Glutamatergic neuron (in vitro differentiated cells): ENCODE data around the gene C11orf97. TPM values are rescaled to one million over a fixed set of nuclear protein-coding genes. Genes with fewer than 3 reads are reported as not detected.
"Not testable (repeated sequence)": the region's sequence is repeated elsewhere in the genome, so short reads cannot be mapped to it uniquely, and the experiment has no call there.

Source experiments
- DNase-seq: peaks from one replicate; pipeline ENCODE4 v3.0.0; 2022
- H3K27ac Mint-ChIP-seq: one replicate; pipeline ENCODE4 v1.8.0; 2020; ENCODE audit warnings: mild to moderate bottlenecking, mixed read lengths, inconsistent platforms; ENCODE audit not compliant: unreplicated experiment
- H3K27me3 Mint-ChIP-seq: one replicate; pipeline ENCODE4 v1.8.0; 2020; ENCODE audit warnings: mild to moderate bottlenecking, moderate library complexity, mixed read lengths, inconsistent platforms; ENCODE audit not compliant: unreplicated experiment
- H3K36me3 Mint-ChIP-seq: one replicate; pipeline ENCODE4 v1.8.0; 2020; ENCODE audit warnings: mild to moderate bottlenecking, mixed read lengths, inconsistent platforms; ENCODE audit not compliant: unreplicated experiment
- H3K4me1 Mint-ChIP-seq: one replicate; pipeline ENCODE4 v1.8.0; 2020; ENCODE audit warnings: mild to moderate bottlenecking, low read depth, mixed read lengths, inconsistent platforms; ENCODE audit not compliant: unreplicated experiment
- H3K4me3 Mint-ChIP-seq: one replicate; pipeline ENCODE4 v1.8.0; 2020; ENCODE audit warnings: mild to moderate bottlenecking, mixed read lengths, inconsistent platforms; ENCODE audit not compliant: unreplicated experiment
- H3K9me3 Mint-ChIP-seq: one replicate; pipeline ENCODE4 v1.8.0; 2020; ENCODE audit warnings: mild to moderate bottlenecking, moderate library complexity, mixed read lengths, inconsistent platforms; ENCODE audit not compliant: unreplicated experiment
- total RNA-seq: library from RNA; stranded (reverse); fragmentation: NEBNext Ultra II Directional; extraction: Animal tissue kit (Norgen Biotek cat#: 25700); gene quantifications from one replicate; pipeline ENCODE4 v1.2.1, GENCODE V29; 2021; ENCODE audit not compliant: unreplicated experiment
- TF ChIP-seq, protein P1 (sequence below): fragments of 200-600 bp; sonication (generic); IDR thresholded peaks from one replicate; pipeline ENCODE4 v1.5.0; 2021; ENCODE audit not compliant: partially characterized antibody, unreplicated experiment

The C11orf97 gene
- total RNA-seq, 1 donor from 2014 or later = not detected

DNA sequence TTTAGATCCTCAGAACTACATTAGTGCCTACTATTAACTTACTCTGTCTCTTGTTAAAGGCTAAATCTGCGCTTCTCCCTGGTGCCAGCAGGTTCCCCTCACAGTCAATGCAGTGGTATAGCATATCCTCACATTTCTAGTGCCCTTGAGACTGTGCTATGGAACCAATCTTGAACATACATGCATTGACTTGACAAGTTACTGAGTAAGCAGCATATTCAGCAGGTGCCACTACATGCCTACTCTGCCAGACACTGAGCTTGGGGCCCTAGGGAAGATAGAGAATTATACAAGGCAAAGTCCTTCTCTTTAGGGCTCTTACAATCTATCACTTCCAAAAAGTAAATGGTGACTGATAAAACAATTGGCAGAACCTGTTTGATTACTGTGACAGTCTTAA lies 34.6 kb downstream of the C11orf97 start:
- Mint-ChIP-seq H3K36me3 (no peaks in the 10 kb centered on the region), H3K27me3 (peaks cover 10% of the 10 kb centered on the region), H3K9me3 (peaks cover 2% of the 10 kb centered on the region), H3K4me3 (no peak overlapping the region), H3K4me1 (no peaks in the 10 kb centered on the region), H3K27ac (no peak overlapping the region)
- no peak for DNase-seq
- TF ChIP-seq, protein P1, sequence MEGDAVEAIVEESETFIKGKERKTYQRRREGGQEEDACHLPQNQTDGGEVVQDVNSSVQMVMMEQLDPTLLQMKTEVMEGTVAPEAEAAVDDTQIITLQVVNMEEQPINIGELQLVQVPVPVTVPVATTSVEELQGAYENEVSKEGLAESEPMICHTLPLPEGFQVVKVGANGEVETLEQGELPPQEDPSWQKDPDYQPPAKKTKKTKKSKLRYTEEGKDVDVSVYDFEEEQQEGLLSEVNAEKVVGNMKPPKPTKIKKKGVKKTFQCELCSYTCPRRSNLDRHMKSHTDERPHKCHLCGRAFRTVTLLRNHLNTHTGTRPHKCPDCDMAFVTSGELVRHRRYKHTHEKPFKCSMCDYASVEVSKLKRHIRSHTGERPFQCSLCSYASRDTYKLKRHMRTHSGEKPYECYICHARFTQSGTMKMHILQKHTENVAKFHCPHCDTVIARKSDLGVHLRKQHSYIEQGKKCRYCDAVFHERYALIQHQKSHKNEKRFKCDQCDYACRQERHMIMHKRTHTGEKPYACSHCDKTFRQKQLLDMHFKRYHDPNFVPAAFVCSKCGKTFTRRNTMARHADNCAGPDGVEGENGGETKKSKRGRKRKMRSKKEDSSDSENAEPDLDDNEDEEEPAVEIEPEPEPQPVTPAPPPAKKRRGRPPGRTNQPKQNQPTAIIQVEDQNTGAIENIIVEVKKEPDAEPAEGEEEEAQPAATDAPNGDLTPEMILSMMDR = no peak

DNA sequence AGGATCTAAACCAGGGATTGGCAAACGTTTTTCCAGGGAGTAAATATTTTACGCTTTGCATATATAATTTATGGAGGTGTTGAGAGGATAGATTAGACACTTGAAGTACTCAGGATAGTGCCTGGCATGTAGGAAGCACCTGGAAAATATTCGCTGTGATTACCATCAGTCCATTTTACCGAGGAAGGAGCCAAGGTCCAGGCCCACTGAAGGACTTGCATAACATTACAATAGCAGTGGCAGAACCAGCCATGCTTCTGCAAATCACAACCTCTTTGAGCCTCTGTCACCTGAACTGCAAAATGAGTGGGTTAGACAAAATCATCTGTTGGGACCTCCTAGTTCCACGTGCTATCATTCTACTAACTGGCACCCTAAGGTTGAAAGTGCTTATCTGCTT lies 36.9 kb downstream of the C11orf97 start:
- Mint-ChIP-seq H3K4me3 (no peak overlapping the region), H3K36me3 (no peaks in the 10 kb centered on the region), H3K4me1 (no peaks in the 10 kb centered on the region), H3K9me3 (no peaks in the 10 kb centered on the region), H3K27me3 (peaks cover 9% of the 10 kb centered on the region), H3K27ac (no peak overlapping the region)
- no peak for DNase-seq
- TF ChIP-seq, protein P1 = no peak

DNA sequence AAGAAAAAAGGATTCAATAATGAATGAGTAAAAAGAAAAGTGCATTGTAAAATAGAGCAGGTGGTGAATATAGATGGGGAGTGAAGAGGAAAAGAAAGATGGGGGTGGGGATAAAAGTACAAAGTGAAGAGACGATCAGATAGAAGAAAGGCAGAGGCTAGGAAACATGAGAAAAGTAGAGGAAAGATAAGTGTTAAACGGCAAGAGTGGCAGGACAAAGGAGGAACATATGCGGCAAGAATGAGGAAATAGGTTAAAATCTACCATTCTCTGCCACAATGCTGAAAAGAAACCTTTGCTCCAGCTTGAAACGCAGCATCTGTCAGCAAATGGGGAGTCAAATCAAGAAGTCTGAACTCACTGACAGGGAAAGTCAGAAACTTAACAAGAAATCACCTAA lies 38.3 kb downstream of the C11orf97 start:
- TF ChIP-seq, protein P1 = no peak
- H3K4me3 Mint-ChIP-seq = no peak overlapping the region
- no peak overlapping the region for H3K27ac Mint-ChIP-seq
- peaks cover 7% of the 10 kb centered on the region for H3K27me3 Mint-ChIP-seq
- no peak for DNase-seq
- H3K36me3 Mint-ChIP-seq = no peaks in the 10 kb centered on the region
- no peaks in the 10 kb centered on the region for H3K4me1 Mint-ChIP-seq
- H3K9me3 Mint-ChIP-seq = no peaks in the 10 kb centered on the region

DNA sequence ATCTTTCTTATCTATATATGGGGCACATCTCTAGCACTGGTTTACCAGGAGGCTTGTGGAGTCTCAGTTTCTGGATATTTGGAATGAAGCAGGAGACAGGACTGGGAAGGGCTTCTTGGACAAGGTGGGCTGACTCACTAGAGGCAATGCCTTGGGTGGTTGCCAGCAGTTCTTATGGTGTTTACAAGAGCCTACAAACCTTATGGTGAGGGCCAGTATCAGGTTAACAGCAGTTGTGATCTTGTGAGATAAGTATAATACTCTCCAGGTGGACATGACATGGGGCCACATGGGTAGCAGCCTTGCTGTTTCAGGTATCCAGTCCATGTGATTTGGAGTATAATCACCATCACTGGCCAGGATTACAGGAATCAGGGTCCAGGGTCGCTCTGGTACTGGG lies 41.7 kb downstream of the C11orf97 start:
- H3K27me3 Mint-ChIP-seq = no peaks in the 10 kb centered on the region
- no peak overlapping the region for H3K27ac Mint-ChIP-seq
- H3K9me3 Mint-ChIP-seq = no peaks in the 10 kb centered on the region
- no peaks in the 10 kb centered on the region for H3K4me1 Mint-ChIP-seq
- DNase-seq = no peak
- no peak overlapping the region for H3K4me3 Mint-ChIP-seq
- TF ChIP-seq, protein P1 = no peak
- no peaks in the 10 kb centered on the region for H3K36me3 Mint-ChIP-seq

DNA sequence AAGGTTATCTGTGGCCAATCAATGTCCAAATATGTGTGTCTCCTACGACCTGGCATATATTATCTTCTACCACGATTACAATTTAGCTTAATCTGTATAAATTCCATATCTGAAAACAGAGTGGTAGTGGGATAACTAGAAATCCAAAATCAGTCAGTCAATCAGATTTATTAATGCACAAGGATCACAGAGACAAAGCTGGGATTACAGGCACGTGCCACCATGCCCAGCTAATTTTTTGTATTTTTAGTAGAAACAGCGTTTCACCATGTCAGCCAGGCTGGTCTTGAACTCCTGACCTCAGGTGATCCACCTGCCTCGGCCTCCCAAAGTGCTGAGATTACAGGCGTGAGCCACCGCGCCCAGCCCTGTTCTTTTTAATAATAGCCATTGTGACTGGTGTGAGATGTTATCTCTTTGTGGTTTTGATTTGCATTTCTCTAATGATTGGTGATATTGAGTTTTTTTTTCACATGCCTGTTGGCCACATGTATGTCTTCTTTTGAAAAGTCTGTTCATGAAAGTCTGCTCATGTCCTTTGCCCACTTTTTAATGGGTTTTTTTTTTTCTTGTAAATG lies 43.6 kb downstream of the C11orf97 start:
- H3K27me3 Mint-ChIP-seq, H3K9me3 Mint-ChIP-seq, H3K4me1 Mint-ChIP-seq, H3K36me3 Mint-ChIP-seq, H3K27ac Mint-ChIP-seq, DNase-seq, H3K4me3 Mint-ChIP-seq: not testable (repeated sequence)

DNA sequence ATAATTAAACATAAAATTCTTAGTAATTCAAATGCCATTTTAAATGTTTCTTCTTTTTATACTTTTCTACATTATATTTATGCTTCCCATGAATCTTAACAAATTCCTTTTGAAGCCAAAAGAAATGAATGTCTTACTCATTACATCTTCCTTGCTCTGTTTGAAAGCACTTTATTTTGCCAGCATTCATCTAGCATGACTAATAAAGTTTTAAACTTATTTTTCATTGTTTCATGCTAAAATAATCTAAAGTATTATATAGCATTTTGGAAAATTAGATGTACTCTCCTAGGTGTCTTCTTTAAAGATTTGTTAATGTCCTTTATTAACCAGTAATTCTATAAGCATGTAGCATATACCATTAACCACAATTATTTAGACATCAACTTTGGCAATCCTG lies 45.2 kb downstream of the C11orf97 start:
- H3K9me3 Mint-ChIP-seq = no peaks in the 10 kb centered on the region
- H3K4me3 Mint-ChIP-seq = no peak overlapping the region
- no peak for DNase-seq
- H3K36me3 Mint-ChIP-seq = no peaks in the 10 kb centered on the region
- no peaks in the 10 kb centered on the region for H3K4me1 Mint-ChIP-seq
- no peak overlapping the region for H3K27ac Mint-ChIP-seq
- no peaks in the 10 kb centered on the region for H3K27me3 Mint-ChIP-seq
- TF ChIP-seq, protein P1 = no peak
